Stomach (tissue), 9 donors: ENCODE results near the gene RIN2. TPM values are rescaled to one million over a fixed set of nuclear protein-coding genes. Genes with fewer than 3 reads are reported as not detected.

Experiments used
- DNase-seq, 2 donors: peaks; one replicate each; pipeline versions ENCODE4 v3.0.0 to v3.0.0-alpha.2; 2013 to 2019
- H3K27ac ChIP-seq, 5 donors: fragments of 200-600 bp in 4 of 5; sonication (generic) in 4 of 5; one replicate each; pipeline ENCODE4 v1.5.1; 2013 to 2019; ENCODE audit warnings: mild to moderate bottlenecking in 1 of 5, moderate library complexity in 1 of 5
- H3K27me3 ChIP-seq, 3 donors: fragments of 200-600 bp; sonication (generic); one replicate each; pipeline ENCODE4 v1.5.1; 2017 to 2019; ENCODE audit warnings: mixed run types in 1 of 3
- H3K36me3 ChIP-seq, 4 donors: fragments of 200-600 bp; sonication (generic); 1 replicate in 3 of 4; 2 replicates in 1 of 4; pipeline ENCODE4 v1.5.1; 2016 to 2019
- H3K4me1 ChIP-seq, 4 donors: fragments of 200-600 bp; sonication (generic); one replicate each; pipeline ENCODE4 v1.5.1; 2016 to 2019
- H3K4me3 ChIP-seq, 4 donors: fragments of 200-600 bp; sonication (generic) in 3 of 4; one replicate each; pipeline ENCODE4 v1.5.1; 2016 to 2019; ENCODE audit warnings: mild to moderate bottlenecking in 1 of 4
- H3K9me3 ChIP-seq, 4 donors: fragments of 200-600 bp; sonication (generic); one replicate each; pipeline ENCODE4 v1.5.1; 2016 to 2019
- CTCF ChIP-seq, 7 experiments: fragments of 450-650 bp in 4 of 7; fragments of 200-600 bp in 3 of 7; sonication (generic) in 3 of 7; IDR thresholded peaks; one replicate each; pipeline ENCODE4 v1.5.1; 2016 to 2019; ENCODE audit warnings: antibody characterized with exemption in 7 of 7, control low read depth in 2 of 7, mild to moderate bottlenecking in 1 of 7
- EP300 ChIP-seq: sonication (generic); formaldehyde crosslinking; IDR thresholded peaks from one replicate; pipeline ENCODE4 v1.6.1; 2017; ENCODE audit warnings: antibody characterized with exemption
- POLR2A ChIP-seq, 4 donors: fragments of 450-650 bp; IDR thresholded peaks; one replicate each; pipeline ENCODE4 v1.6.1; 2016; ENCODE audit warnings: antibody characterized with exemption in 4 of 4, control low read depth in 2 of 4, mild to moderate bottlenecking in 1 of 4, moderate library complexity in 1 of 4
- POLR2AphosphoS5 ChIP-seq, 3 donors: sonication (generic); formaldehyde crosslinking; IDR thresholded peaks; one replicate each; pipeline ENCODE4 v1.6.1; 2016; ENCODE audit warnings: antibody characterized with exemption in 3 of 3
- WGBS, 5 donors: extraction: QIAGEN DNeasy Blood & Tissue Kit in 3 of 5; methylation state at CpG; one replicate each; pipeline versions ENCODE4 v1.1.5 to v1.1.7; 2013 to 2018; 5-methylcytosine and 5-hydroxymethylcytosine counted together
- intact Hi-C: fragments of 100-400 bp; cut with DNase I; formaldehyde crosslinking; loops from one replicate; pipeline ENCODE4 v1.15.1; 2023; ENCODE audit warnings: low total_unique reads
- polyA plus RNA-seq, 3 donors: library from polyadenylated mRNA; stranded (reverse); fragments of 200-250 nt; gene quantifications; one replicate each; pipeline ENCODE4 v1.2.3, GENCODE V29; 2013
- total RNA-seq, 5 donors: library from RNA; depleted of rRNA; stranded (reverse); fragments of >200 nt; gene quantifications; one replicate each; pipeline versions ENCODE4 v1.1.0 to v1.2.3, GENCODE V29; 2014 to 2016
- donor health status: healthy with polysubstance abuse.
- donor health status: Bipolar disorder and iron deficiency.
- donor health status: healthy.

Gene RIN2
- total and polyA plus RNA-seq, 8 donors: 9.9 to 82.7 (median 27.0) TPM

DNA sequence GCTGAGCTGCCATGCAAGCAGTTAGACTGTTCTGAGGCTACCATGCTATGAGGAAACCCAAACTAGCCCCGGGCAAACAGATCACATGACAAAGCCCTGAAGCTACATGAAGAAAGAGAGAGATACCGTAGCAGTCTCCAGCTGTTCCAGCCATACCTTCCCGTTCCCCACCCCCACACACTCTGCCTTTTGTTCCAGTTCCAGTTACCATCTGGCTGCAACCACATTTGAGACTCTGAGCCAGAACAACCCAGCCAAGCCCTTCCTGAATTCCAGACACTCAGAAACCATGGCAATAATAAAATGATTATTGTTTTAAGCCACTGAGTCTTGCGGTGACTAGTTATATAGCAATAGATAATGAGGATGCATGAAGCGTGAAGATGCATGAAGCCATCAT lies 28.3 kb downstream of the RIN2 start:
- H3K9me3 ChIP-seq: no peaks in the 10 kb centered on the region
- peaks cover 16 to 33% (median 29%) of the 10 kb centered on the region in 4 donors for H3K4me1 ChIP-seq
- DNase-seq: no peak
- H3K4me3 ChIP-seq: no peak overlapping the region
- intact Hi-C loops: loop anchor here (10.0 kb wide), 2 partner anchors 98 to 208 kb away; no protein-coding TSS in a partner anchor
- no peaks in the 10 kb centered on the region for H3K27me3 ChIP-seq
- no peaks in the 10 kb centered on the region for H3K36me3 ChIP-seq
- H3K27ac ChIP-seq: peak overlapping the region in 2 of 5 donors; percentile 55 to 60
- TF ChIP-seq POLR2A (IDR thresholded peaks at IDR 0.05) (no peak), EP300 (no peak), POLR2AphosphoS5 (IDR thresholded peaks at IDR 0.05) (no peak), CTCF (IDR thresholded peaks at IDR 0.05) (no peak)
- 48 to 60% (median 57%) methylated on average over 5 of the region's 5 CpGs for WGBS, 5 donors

- Histone ChIP-seq H3K27ac (no peak overlapping the region), H3K4me1 (peaks cover 16 to 33% (median 29%) of the 10 kb centered on the region in 4 donors), H3K27me3 (no peaks in the 10 kb centered on the region), H3K36me3 (peaks cover 0 to 5% (median 0%) of the 10 kb centered on the region in 4 donors), H3K9me3 (no peaks in the 10 kb centered on the region), H3K4me3 (no peak overlapping the region)
- no peak for TF ChIP-seq POLR2AphosphoS5 (IDR thresholded peaks at IDR 0.05)
- no peak for TF ChIP-seq CTCF (IDR thresholded peaks at IDR 0.05)
- TF ChIP-seq POLR2A (IDR thresholded peaks at IDR 0.05): no peak
- TF ChIP-seq EP300: no peak
- WGBS, 5 donors: 88 to 100% (median 95%) methylated on average over 3 of the region's 3 CpGs
- DNase-seq: no peak
- intact Hi-C loops: loop anchor here (10.0 kb wide), 2 partner anchors 97 to 207 kb away; no protein-coding TSS in a partner anchor
Observed at GRCh38 chr20:19787366-19787765, 29.3 kb downstream of the RIN2 start.

DNA sequence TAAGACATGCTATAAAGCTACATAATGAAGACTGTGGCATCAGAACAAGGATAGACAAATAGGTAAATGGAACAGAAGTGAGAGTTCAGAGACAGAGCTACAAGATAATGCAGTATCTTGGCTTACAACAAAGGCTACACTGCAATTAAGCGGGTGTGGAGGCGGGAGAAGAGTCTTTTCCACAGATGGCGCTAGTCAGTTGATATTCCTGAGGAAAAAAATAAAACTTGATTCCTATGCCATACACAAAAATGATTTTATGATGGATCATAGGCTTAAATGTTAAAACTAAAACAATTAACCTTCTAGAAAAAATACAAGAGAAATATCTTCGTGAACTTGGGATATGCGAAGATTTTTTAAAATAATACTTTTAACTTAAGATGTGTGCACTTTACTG lies 31.0 kb downstream of the RIN2 start:
- H3K4me1 ChIP-seq: peaks cover 16 to 28% (median 25%) of the 10 kb centered on the region in 4 donors
- peaks cover 0 to 7% (median 0%) of the 10 kb centered on the region in 4 donors for H3K36me3 ChIP-seq
- DNase-seq: no peak
- no peaks in the 10 kb centered on the region for H3K27me3 ChIP-seq
- no peak overlapping the region for H3K4me3 ChIP-seq
- intact Hi-C loops: loop anchor here (10.0 kb wide), 2 partner anchors 96 to 206 kb away; no protein-coding TSS in a partner anchor
- TF ChIP-seq POLR2A (IDR thresholded peaks at IDR 0.05): no peak
- TF ChIP-seq POLR2AphosphoS5 (IDR thresholded peaks at IDR 0.05): no peak
- no peak for TF ChIP-seq EP300
- no peak for TF ChIP-seq CTCF (IDR thresholded peaks at IDR 0.05)
- H3K27ac ChIP-seq: no peak overlapping the region
- 96 to 99% (median 98%) methylated on average over 5 of the region's 5 CpGs for WGBS, 5 donors
- H3K9me3 ChIP-seq: no peaks in the 10 kb centered on the region

GRCh38 chr20:19789446-19789845 lies 31.4 kb downstream of the RIN2 start:
- peaks cover 13 to 24% (median 21%) of the 10 kb centered on the region in 4 donors for H3K4me1 ChIP-seq
- H3K4me3 ChIP-seq: no peak overlapping the region
- 63 to 88% (median 79%) methylated on average over 2 of the region's 2 CpGs for WGBS, 5 donors
- H3K36me3 ChIP-seq: peaks cover 0 to 7% (median 0%) of the 10 kb centered on the region in 4 donors
- DNase-seq: no peak
- H3K27me3 ChIP-seq: no peaks in the 10 kb centered on the region
- no peaks in the 10 kb centered on the region for H3K9me3 ChIP-seq
- TF ChIP-seq POLR2AphosphoS5 (IDR thresholded peaks at IDR 0.05) (no peak), CTCF (IDR thresholded peaks at IDR 0.05) (no peak), POLR2A (IDR thresholded peaks at IDR 0.05) (no peak), EP300 (no peak)
- intact Hi-C loops: loop anchor here (10.0 kb wide), 2 partner anchors 95 to 205 kb away; no protein-coding TSS in a partner anchor
- H3K27ac ChIP-seq: no peak overlapping the region
